Activated T-helper 17 cell treated with anti-CD3 and anti-CD28 coated beads, Interleukin-2, amount 50 U/mL, for 72 hours (primary cell): ENCODE data around the gene CENPV. TPM values are rescaled to one million over a fixed set of nuclear protein-coding genes. Genes with fewer than 3 reads are reported as not detected.

Experiments used
- total RNA-seq, 2 donors: library from RNA; stranded (reverse); gene quantifications; one replicate each; pipeline ENCODE4 v1.2.3, GENCODE V29; 2022

CENPV gene
- total RNA-seq, 2 donors from 2014 or later, result 17.5 to 43.5 TPM

Other genes starting within 250 kb of the CENPV start
- 100 to 1,000 TPM; 112 to 144 TPM for gene NCOR1, start 137.9 kb downstream of the CENPV start, total RNA-seq
- 10 to 100 TPM; 35.5 to 38.7 TPM for gene PIGL, start 136.3 kb downstream of the CENPV start, total RNA-seq
- gene UBB, start 27.6 kb upstream of the CENPV start, total RNA-seq, result 1,000 to 10,000 TPM in 1 of 2 donors, 100 to 1,000 TPM in 1; 896 to 1,413 TPM
- gene TRPV2, start 62.1 kb upstream of the CENPV start, total RNA-seq, result 10 to 100 TPM; 35.4 to 74.9 TPM
- 1 to 10 TPM in 1 of 2 donors, under 1 TPM in 1; 0.90 to 2.3 TPM for gene LRRC75A, start 138.7 kb upstream of the CENPV start, total RNA-seq
- 1 to 10 TPM; 3.3 to 6.3 TPM for gene ZNF287, start 215.7 kb upstream of the CENPV start, total RNA-seq